Measurements from ENCODE around the gene IGF1R. TPM values are rescaled to one million over a fixed set of nuclear protein-coding genes. Genes with fewer than 3 reads are reported as not detected.

The IGF1R gene
- total RNA-seq, 1 experiment from 2014 or later = 16.3 TPM

DNA sequence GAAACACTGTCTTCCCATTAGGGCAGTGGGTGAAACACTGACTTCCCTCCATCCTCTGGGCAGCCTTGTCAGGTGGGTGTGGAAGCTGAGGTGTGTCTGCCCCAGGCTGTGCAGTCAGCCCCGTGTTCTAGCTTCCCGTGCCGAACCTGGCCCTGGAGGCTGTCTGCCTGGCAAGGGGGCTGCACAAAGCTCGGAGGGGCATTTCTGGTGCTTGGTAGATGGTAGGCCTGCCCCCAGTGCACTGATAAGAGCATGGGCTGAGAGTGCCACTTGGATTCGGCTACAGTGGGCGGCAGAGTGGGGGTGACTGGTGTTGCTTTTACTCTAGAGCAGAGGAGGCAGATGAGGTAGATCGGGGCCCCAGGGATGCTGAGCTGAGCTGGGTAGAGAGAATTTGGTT, 21.3 kb downstream of the IGF1R start:
- Histone ChIP-seq H3K9ac (ENCODE audit: low read length) (no peak overlapping the region), H3K9me2 (ENCODE audit: insufficient read depth) (no peaks in the 10 kb centered on the region), H3K36me3 (ENCODE audit: control insufficient read depth in 1 of 2, insufficient read depth in 2 of 2, low read length in 2 of 2) (no peaks in the 10 kb centered on the region), H3K79me2 (ENCODE audit: insufficient read depth, low read length) (no peaks in the 10 kb centered on the region), H3K27me3 (ENCODE audit: insufficient read depth, low read length) (no peaks in the 10 kb centered on the region), H4K20me1 (ENCODE audit: insufficient read depth) (no peaks in the 10 kb centered on the region), H2AFZ (ENCODE audit: low read depth, low read length, poor library complexity, severe bottlenecking) (no peak overlapping the region), H3K4me1 (ENCODE audit: control insufficient read depth in 1 of 2, insufficient read depth in 2 of 2, low read length in 2 of 2) (peaks cover 16 to 30% of the 10 kb centered on the region in 2 experiments), H3K4me2 (ENCODE audit: low read length) (peak overlapping the region; percentile 55; the same call in 1 of the 2 replicates), H3K27ac (ENCODE audit: low read depth, low read length) (no peak overlapping the region), H3K9me3 (ENCODE audit: control insufficient read depth in 1 of 2, insufficient read depth in 1 of 2, low read depth in 1 of 2, low read length in 2 of 2) (no peaks in the 10 kb centered on the region), H3K4me3 (replicated peaks in 1 of 2; ENCODE audit: low read depth in 1 of 2, low read length in 2 of 2) (no peak overlapping the region)
- ATAC-seq (no peak), DNase-seq (ENCODE audit: low read depth, low spot score) (no peak)
- ChIA-PET POLR2A (no interaction called here), CTCF (interaction anchor here (1.3 kb wide), 1 partner anchor 181 kb away, joined by 4 read pairs; no protein-coding TSS in a partner anchor), RAD21 (ENCODE audit: low non-redundant PET in 1 of 2, low total read pairs in 2 of 2, uncharacterized antibody in 2 of 2, unreplicated experiment in 2 of 2) (no interaction called here)
- intact Hi-C loops (cut with micrococcal nuclease) = no loop called here
- no peak for TF ChIP-seq SP1 (IDR thresholded peaks at IDR 0.05; ENCODE audit: low read depth)
- TF ChIP-seq SRF (IDR thresholded peaks at IDR 0.05; ENCODE audit: low read depth) = no peak
- TF ChIP-seq, protein P1, sequence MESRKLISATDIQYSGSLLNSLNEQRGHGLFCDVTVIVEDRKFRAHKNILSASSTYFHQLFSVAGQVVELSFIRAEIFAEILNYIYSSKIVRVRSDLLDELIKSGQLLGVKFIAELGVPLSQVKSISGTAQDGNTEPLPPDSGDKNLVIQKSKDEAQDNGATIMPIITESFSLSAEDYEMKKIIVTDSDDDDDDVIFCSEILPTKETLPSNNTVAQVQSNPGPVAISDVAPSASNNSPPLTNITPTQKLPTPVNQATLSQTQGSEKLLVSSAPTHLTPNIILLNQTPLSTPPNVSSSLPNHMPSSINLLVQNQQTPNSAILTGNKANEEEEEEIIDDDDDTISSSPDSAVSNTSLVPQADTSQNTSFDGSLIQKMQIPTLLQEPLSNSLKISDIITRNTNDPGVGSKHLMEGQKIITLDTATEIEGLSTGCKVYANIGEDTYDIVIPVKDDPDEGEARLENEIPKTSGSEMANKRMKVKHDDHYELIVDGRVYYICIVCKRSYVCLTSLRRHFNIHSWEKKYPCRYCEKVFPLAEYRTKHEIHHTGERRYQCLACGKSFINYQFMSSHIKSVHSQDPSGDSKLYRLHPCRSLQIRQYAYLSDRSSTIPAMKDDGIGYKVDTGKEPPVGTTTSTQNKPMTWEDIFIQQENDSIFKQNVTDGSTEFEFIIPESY (IDR thresholded peaks at IDR 0.05; ENCODE audit: extremely low read depth, insufficient replicate concordance, low read length) = no peak
- no TSS peak for BruUV-seq (replicated peaks)

DNA sequence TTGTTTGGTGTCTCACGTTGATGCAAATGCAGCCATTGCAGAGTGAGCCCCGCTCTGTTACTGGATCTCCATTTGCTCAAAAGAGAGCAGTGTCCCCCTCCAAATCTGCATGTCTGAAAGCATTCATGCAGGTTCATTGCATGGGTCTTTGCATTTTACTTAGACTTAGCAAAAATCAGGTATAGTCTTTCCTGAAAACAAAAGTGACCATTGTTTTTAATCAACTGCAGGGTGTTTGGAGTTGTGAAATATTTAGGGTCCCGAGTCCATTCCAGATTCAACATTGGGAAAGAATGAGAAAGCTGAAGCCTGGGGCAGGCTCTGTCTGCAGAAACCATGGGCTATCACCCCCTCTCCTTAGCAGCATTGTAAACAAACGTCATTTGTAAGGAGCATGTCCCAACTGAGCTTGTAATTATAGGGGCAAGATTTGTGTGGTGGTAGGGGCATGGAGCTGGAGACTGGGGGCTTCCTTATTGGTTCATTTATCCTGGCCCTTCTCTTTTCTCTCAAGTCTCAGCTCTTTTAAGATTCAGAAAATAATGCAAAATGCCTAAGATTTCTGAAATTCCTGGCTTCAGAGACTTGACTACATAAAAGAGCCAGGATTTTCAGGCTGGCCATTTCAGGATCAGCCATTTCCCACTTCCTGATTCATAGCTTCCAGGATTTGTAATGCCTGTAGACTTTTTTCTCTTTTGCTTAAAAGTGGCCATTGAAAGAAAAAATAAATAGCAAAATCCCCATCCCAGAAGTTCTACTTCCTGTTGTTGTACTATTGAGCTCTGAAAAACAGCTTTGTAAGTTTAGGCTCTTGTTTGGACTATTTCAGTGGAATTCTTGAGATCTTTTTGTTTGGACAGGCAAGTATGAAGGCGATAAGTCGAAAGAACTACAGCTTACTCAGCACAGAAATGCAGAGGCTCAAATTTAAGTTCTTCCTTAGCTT, 23.0 kb downstream of the IGF1R start:
- Histone ChIP-seq H3K9me2 (ENCODE audit: insufficient read depth) (no peaks in the 10 kb centered on the region), H3K9ac (ENCODE audit: low read length) (no peak overlapping the region), H4K20me1 (ENCODE audit: insufficient read depth) (no peaks in the 10 kb centered on the region), H3K27ac (ENCODE audit: low read depth, low read length) (no peak overlapping the region), H3K9me3 (ENCODE audit: control insufficient read depth in 1 of 2, insufficient read depth in 1 of 2, low read depth in 1 of 2, low read length in 2 of 2) (no peaks in the 10 kb centered on the region), H3K36me3 (ENCODE audit: control insufficient read depth in 1 of 2, insufficient read depth in 2 of 2, low read length in 2 of 2) (no peaks in the 10 kb centered on the region), H2AFZ (ENCODE audit: low read depth, low read length, poor library complexity, severe bottlenecking) (no peak overlapping the region), H3K4me3 (replicated peaks in 1 of 2; ENCODE audit: low read depth in 1 of 2, low read length in 2 of 2) (no peak overlapping the region), H3K79me2 (ENCODE audit: insufficient read depth, low read length) (no peaks in the 10 kb centered on the region), H3K4me1 (ENCODE audit: control insufficient read depth in 1 of 2, insufficient read depth in 2 of 2, low read length in 2 of 2) (peaks cover 16 to 30% of the 10 kb centered on the region in 2 experiments), H3K27me3 (ENCODE audit: insufficient read depth, low read length) (no peaks in the 10 kb centered on the region), H3K4me2 (ENCODE audit: low read length) (no peak overlapping the region)
- TF ChIP-seq ZFX (IDR thresholded peaks at IDR 0.05) = no peak
- TF ChIP-seq RAD21 (IDR thresholded peaks at IDR 0.05; ENCODE audit: low read depth) = no peak
- TF ChIP-seq, protein P1 (IDR thresholded peaks at IDR 0.05; ENCODE audit: extremely low read depth, insufficient replicate concordance, low read length) = no peak
- TF ChIP-seq, protein P2, sequence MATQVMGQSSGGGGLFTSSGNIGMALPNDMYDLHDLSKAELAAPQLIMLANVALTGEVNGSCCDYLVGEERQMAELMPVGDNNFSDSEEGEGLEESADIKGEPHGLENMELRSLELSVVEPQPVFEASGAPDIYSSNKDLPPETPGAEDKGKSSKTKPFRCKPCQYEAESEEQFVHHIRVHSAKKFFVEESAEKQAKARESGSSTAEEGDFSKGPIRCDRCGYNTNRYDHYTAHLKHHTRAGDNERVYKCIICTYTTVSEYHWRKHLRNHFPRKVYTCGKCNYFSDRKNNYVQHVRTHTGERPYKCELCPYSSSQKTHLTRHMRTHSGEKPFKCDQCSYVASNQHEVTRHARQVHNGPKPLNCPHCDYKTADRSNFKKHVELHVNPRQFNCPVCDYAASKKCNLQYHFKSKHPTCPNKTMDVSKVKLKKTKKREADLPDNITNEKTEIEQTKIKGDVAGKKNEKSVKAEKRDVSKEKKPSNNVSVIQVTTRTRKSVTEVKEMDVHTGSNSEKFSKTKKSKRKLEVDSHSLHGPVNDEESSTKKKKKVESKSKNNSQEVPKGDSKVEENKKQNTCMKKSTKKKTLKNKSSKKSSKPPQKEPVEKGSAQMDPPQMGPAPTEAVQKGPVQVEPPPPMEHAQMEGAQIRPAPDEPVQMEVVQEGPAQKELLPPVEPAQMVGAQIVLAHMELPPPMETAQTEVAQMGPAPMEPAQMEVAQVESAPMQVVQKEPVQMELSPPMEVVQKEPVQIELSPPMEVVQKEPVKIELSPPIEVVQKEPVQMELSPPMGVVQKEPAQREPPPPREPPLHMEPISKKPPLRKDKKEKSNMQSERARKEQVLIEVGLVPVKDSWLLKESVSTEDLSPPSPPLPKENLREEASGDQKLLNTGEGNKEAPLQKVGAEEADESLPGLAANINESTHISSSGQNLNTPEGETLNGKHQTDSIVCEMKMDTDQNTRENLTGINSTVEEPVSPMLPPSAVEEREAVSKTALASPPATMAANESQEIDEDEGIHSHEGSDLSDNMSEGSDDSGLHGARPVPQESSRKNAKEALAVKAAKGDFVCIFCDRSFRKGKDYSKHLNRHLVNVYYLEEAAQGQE (IDR thresholded peaks at IDR 0.05; ENCODE audit: low read depth) = no peak
- TF ChIP-seq, protein P3, sequence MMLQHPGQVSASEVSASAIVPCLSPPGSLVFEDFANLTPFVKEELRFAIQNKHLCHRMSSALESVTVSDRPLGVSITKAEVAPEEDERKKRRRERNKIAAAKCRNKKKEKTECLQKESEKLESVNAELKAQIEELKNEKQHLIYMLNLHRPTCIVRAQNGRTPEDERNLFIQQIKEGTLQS (IDR thresholded peaks at IDR 0.05) = no peak
- TF ChIP-seq, protein P4, sequence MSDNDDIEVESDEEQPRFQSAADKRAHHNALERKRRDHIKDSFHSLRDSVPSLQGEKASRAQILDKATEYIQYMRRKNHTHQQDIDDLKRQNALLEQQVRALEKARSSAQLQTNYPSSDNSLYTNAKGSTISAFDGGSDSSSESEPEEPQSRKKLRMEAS (IDR thresholded peaks at IDR 0.05) = no peak
- DNase-seq (ENCODE audit: low read depth, low spot score) (no peak), ATAC-seq (no peak)
- no TSS peak for BruUV-seq (replicated peaks)
- POLR2A ChIA-PET = no interaction called here
- RAD21 ChIA-PET (ENCODE audit: low non-redundant PET in 1 of 2, low total read pairs in 2 of 2, uncharacterized antibody in 2 of 2, unreplicated experiment in 2 of 2) = no interaction called here
- CTCF ChIA-PET = interaction anchor here (0.6 to 1.3 kb wide), 2 partner anchors 152 to 180 kb away, joined by 3 to 4 read pairs; no protein-coding TSS in a partner anchor
- intact Hi-C loops (cut with micrococcal nuclease) = no loop called here
